ENCODE measurements around the gene RPL27. TPM values are rescaled to one million over a fixed set of nuclear protein-coding genes. Genes with fewer than 3 reads are reported as not detected.
A peak's percentile ranks its signal among the peaks of the same experiment; 100 is the strongest.

RPL27 gene
- total and polyA plus RNA-seq, 2 of the 13 experiments (the other 11 are each of a cell fraction or from before 2014, with no cell fraction given): 1,585 to 5,840 TPM

DNA sequence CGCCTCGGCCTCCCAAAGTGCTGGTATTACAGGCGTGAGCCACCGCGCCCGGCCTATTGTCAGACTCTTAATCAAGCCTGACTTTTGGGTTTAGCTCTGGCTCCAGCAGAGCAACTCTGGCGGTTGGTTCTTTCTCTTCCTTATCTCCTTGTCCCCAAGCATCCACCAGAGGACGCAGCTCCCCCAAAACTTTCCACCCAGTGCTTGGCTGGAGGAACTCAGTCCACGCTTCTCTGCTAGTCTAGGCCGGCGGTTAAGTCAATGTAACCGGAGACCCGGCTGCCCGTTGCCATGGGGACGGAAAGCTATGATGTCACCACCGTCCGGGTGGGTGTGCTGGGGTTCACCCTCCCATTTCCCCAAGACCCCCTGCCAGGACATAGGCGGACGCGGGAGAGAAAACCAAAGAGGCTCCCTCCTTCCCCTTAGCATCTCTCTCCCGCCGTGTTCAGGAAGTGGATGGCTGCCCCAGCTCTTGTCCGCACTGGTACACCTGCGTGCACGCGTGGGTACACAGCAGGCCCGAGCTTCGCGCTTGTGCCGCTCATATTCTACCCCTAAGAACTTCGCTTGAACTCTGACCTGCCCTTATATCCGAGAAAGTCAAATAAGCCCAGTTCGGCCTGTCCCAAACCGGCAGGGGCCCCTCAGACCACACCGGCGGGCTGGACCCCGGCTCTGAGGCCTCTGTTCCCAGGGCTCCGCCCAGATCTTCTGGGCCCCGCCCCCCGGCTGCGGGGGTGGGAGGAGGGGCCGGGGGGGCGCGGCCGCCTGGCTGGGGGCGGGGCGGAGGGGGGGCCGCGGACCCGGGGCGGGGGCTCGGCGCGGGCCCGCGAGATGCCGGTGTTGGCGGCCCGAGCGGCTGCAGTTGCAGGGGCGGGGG, 26.4 kb downstream of the RPL27 start, which contains the start of gene RND2 (continued):
- TF ChIP-seq, protein P1, sequence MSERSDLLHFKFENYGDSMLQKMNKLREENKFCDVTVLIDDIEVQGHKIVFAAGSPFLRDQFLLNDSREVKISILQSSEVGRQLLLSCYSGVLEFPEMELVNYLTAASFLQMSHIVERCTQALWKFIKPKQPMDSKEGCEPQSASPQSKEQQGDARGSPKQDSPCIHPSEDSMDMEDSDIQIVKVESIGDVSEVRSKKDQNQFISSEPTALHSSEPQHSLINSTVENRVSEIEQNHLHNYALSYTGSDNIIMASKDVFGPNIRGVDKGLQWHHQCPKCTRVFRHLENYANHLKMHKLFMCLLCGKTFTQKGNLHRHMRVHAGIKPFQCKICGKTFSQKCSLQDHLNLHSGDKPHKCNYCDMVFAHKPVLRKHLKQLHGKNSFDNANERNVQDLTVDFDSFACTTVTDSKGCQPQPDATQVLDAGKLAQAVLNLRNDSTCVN (CRISPR knock-in tag; IDR thresholded peaks at IDR 0.05; ENCODE audit: borderline replicate concordance): peak; percentile 77; the same call in 1 of the 2 replicates
- TF ChIP-seq RARA (CRISPR knock-in tag; IDR thresholded peaks at IDR 0.05) (0 out of 2 replicates have a peak, but pooled peaks have one; percentile 17), ZBTB20 (CRISPR knock-in tag; IDR thresholded peaks at IDR 0.05; ENCODE audit: borderline replicate concordance, low read depth) (no peak), ZNF337 (CRISPR knock-in tag; IDR thresholded peaks at IDR 0.05; ENCODE audit: borderline replicate concordance, low read depth) (peak; percentile 85; the same call in 1 of the 2 replicates), TCF7 (IDR thresholded peaks at IDR 0.05; ENCODE audit: low read depth) (no peak), ZNF234 (CRISPR knock-in tag; conservative IDR thresholded peaks at IDR 0.05) (no peak), ZNF776 (CRISPR knock-in tag; IDR thresholded peaks at IDR 0.05) (no peak), MLLT10 (CRISPR knock-in tag; IDR thresholded peaks at IDR 0.05) (no peak), ZNF3 (CRISPR knock-in tag; IDR thresholded peaks at IDR 0.05) (no peak), SRF (IDR thresholded peaks at IDR 0.05; ENCODE audit: low read depth, low read length) (peak; percentile 42; the same call in 1 of the 2 replicates), FOXA3 (CRISPR knock-in tag; IDR thresholded peaks at IDR 0.05) (peak; percentile 54; the same call in 1 of the 2 replicates), ZNF547 (CRISPR knock-in tag; IDR thresholded peaks at IDR 0.05) (peak; percentile 39; the same call in 1 of the 2 replicates), RFXANK (CRISPR knock-in tag; IDR thresholded peaks at IDR 0.05) (no peak), ATF7 (IDR thresholded peaks at IDR 0.05) (peak; percentile 90), ATF7 (CRISPR knock-in tag; IDR thresholded peaks at IDR 0.05) (peak; percentile 96), JDP2 (CRISPR knock-in tag; IDR thresholded peaks at IDR 0.05; ENCODE audit: borderline replicate concordance) (no peak), ZNF879 (CRISPR knock-in tag; IDR thresholded peaks at IDR 0.05) (0 out of 2 replicates have a peak, but pooled peaks have one; percentile 31), ZNF12 (CRISPR knock-in tag; IDR thresholded peaks at IDR 0.05) (peak; percentile 55; the same call in 1 of the 2 replicates), ELF3 (CRISPR knock-in tag; IDR thresholded peaks at IDR 0.05) (peak; percentile 74), ZNF782 (CRISPR knock-in tag; IDR thresholded peaks at IDR 0.05; ENCODE audit: borderline replicate concordance) (0 out of 2 replicates have a peak, but pooled peaks have one; percentile 25), KMT2A (CRISPR knock-in tag; IDR thresholded peaks at IDR 0.05) (peak; percentile 70), GTF2F1 (IDR thresholded peaks at IDR 0.05; ENCODE audit: low read length) (no peak), SMC3 (IDR thresholded peaks at IDR 0.05; ENCODE audit: low read length) (peak; percentile 98), MED1 (CRISPR knock-in tag; IDR thresholded peaks at IDR 0.05) (peak; percentile 58), RFX5 (IDR thresholded peaks at IDR 0.05; ENCODE audit: low read depth, low read length) (peak; percentile 75), ZNF251 (CRISPR knock-in tag; IDR thresholded peaks at IDR 0.05) (no peak), SOX5 (CRISPR knock-in tag; IDR thresholded peaks at IDR 0.05; ENCODE audit: borderline replicate concordance) (peak; percentile 56; the same call in 1 of the 2 replicates), SNRNP70 (IDR thresholded peaks at IDR 0.05; ENCODE audit: low read depth, low read length) (no peak)
- TF ChIP-seq, protein P2, sequence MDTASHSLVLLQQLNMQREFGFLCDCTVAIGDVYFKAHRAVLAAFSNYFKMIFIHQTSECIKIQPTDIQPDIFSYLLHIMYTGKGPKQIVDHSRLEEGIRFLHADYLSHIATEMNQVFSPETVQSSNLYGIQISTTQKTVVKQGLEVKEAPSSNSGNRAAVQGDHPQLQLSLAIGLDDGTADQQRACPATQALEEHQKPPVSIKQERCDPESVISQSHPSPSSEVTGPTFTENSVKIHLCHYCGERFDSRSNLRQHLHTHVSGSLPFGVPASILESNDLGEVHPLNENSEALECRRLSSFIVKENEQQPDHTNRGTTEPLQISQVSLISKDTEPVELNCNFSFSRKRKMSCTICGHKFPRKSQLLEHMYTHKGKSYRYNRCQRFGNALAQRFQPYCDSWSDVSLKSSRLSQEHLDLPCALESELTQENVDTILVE (CRISPR knock-in tag; IDR thresholded peaks at IDR 0.05): peak; percentile 70; the same call in 1 of the 2 replicates
- TF ChIP-seq, protein P3, sequence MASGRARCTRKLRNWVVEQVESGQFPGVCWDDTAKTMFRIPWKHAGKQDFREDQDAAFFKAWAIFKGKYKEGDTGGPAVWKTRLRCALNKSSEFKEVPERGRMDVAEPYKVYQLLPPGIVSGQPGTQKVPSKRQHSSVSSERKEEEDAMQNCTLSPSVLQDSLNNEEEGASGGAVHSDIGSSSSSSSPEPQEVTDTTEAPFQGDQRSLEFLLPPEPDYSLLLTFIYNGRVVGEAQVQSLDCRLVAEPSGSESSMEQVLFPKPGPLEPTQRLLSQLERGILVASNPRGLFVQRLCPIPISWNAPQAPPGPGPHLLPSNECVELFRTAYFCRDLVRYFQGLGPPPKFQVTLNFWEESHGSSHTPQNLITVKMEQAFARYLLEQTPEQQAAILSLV (CRISPR knock-in tag; IDR thresholded peaks at IDR 0.05; ENCODE audit: borderline replicate concordance): 0 out of 2 replicates have a peak, but pooled peaks have one; percentile 44

All from HepG2 (cell line).